Ramos (cell line): Measurements from ENCODE around the gene SLC25A23.

Experiments used
- in situ Hi-C: fragments of 300-500 bp; cut with MboI; formaldehyde crosslinking; loops from one replicate; pipeline ENCODE4 v1.14.3; 2022; ENCODE audit warnings: low sequenced_read_pairs; ENCODE audit not compliant: unreplicated experiment

SLC25A23 gene

DNA sequence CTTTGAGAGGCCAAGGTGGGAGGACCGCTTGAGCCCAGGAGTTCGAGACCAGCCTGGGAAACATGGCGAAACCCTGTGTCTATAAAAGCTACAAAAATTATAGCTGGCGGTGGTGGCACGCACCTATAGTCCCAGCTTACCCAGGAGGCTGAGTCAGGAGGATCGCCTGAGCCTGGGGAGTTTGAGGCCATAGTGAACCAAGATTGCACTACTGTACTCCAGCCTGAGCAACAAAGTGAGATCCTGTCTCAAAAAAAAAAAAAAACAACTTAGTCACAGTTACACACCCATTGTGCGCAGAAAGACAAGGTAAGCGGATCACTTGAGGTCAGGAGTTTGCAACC is 22.7 kb upstream of the SLC25A23 start:
- in situ Hi-C loops, result no loop called here

DNA sequence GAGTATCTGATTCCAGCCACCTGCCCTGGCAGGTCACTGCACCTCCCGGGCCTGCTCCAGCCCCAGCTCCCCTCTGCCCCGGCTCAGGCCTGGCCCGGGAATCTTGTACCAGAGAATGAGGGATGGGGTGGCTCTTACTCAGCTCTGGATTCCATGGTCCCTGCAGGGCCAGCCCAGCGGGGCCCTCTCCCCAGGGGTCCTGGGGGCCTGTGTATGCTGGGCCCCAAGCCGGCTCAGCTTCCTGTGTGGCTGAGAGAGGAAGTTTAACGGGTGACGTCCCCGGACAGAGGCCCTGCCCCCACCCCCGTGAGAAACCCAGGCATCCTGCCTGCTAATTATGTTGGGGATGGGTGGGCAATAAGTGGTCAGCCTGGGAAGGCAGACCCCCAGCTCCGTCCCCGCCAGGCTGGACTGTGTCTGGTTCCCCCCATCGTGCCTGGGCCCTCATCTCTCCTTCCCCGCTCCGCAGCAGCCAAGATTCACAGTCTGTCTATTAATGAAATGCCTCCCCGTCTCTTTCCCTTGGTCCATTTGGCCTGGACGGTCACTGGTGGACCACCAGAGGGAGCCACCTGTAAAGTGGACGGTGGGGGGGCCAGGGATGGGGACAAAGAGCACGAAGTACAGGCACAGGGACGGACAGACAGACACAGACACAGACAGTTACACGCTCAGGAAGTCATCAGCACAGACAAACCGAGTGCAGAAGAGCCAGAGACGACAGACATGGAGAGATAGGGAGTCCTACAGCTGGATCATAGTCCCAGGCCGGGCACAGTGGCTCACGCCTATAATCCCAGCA is 22.1 kb upstream of the SLC25A23 start, which contains the start of gene DENND1C:
Gene DENND1C (minus strand): TSS at position 247 of the 802 bp plus-strand sequence. CDS start 92 bp downstream, at position 155.
- in situ Hi-C loops, result no loop called here

GRCh38 chr19:6480848-6481415 is 21.3 kb upstream of the SLC25A23 start:
- in situ Hi-C loops, result no loop called here

- in situ Hi-C loops, result no loop called here
Measured at GRCh38 chr19:6479836-6480398, 20.3 kb upstream of the SLC25A23 start.

- in situ Hi-C loops, result no loop called here
Measured at GRCh38 chr19:6478815-6479214, 19.2 kb upstream of the SLC25A23 start.

- in situ Hi-C loops, result no loop called here
Measured at GRCh38 chr19:6476896-6477431, 17.4 kb upstream of the SLC25A23 start.

DNA sequence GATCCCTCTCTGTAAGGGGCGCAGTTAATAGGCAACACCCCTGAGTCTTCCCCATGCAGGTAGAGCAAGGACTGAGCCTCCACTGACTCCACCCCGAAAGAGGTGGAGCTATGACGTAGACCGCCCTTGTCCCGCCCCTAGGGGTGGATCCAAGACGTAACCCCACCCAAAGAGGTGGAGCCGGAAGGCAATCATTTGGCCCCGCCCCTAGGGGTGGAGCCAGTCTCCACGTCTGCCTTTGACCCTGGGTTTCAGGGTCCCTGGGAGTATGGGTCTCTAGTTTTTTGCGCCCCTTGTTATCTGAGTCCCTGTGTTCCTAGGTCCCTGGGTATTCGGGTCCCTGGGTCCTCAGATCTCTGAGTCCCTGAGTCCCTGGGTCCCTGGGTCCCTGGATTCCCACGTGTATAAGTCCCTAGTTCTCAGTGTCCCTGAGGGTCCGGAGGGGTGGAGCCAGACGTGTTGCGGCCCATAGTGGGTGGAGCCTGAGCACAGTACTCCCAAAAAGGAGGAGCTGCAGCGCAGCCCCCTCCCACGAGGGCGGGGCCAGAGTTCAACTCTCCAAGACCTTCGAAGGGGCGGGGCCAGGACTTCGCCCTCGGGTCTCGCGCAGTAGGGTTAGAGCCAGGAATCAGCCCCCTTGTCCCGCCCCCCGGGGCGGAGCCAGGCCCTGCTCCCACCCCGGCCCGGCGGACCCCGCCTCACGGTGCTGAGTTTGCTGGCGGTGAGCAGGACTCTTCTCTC is 16.7 kb upstream of the SLC25A23 start:
- in situ Hi-C loops, result no loop called here

DNA sequence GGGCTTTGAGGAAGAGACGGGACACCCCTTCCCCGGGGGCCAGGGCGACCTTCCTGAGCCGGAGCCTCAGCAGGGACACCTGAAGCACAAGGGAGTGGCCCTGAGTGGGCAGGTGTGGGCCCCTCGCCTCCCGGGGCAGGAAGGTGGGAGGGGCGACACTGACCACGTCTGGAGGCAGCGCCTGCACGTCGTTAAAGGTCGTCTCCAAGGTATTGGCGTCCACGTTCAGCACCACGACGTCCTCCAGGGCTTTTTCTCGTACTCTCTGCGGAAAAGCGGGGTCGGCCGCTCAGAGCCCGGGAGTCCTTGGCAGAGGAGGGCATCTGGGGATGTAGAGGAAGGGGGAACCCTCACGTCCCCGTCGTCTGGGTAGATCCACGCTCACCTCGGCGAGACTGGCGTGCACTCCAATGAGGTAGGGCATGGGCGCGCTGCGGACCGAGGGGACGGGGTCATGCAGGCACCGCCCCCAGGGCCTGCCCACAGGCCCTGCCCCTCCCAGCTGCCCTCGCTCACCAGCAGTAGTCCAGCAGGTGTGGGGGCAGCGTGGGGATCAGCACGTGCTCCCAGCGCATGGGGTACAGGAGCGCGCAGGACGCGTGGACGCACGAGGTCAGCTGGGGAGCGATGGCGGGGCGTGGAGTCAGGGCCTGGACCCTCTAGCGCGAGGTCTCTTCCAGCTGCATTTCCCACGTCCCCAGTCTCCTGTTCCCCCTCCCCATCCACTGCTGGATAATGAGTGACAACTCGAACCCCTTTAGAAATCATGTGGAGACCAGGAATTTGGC is 15.9 kb upstream of the SLC25A23 start:
- in situ Hi-C loops, result no loop called here

DNA sequence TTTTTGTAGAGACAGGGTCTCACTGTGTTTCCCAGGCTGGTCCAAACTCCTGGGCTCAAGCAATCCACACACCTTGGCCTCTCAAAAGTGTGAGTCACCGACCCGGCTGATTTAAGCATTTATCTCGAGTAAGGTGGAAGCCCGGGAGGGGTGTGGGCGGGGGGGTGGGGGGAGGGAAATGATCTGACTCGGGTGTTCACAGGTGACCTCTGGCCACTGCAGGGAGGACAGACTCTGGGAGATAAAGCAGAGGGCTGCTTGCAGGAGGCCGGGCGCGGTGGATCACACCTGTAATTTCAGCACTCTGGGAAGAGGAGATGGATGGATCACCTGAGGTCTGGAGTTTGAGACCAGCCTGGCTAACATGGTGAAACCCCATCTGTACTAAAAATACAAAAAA is 14.1 kb upstream of the SLC25A23 start:
- in situ Hi-C loops, result no loop called here

GRCh38 chr19:6472713-6473112 is 13.1 kb upstream of the SLC25A23 start:
- in situ Hi-C loops, result no loop called here

GRCh38 chr19:6471076-6471475 is 11.5 kb upstream of the SLC25A23 start:
- in situ Hi-C loops, result no loop called here

- in situ Hi-C loops, result no loop called here
Measured at GRCh38 chr19:6470173-6470572, 10.6 kb upstream of the SLC25A23 start.

DNA sequence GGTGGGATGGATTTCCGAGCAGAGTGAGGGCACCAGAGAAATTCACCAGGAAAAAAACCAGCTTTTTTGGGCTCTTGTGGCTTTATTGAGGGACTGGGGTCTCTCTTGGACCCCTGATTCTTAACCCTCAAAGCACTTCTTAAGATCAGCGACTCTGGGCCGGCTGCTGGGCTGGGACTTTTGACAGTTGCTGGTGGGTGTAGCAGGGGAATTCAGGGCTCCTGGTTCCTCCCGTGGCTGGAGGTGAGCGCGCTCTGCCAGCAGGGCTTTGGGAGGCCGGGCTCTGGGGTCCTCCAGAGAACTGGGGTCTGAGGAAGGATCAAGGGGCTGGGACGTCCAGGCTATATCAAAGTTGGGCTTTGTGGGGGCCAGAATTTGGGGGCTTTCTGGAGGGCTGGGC is 7.8 kb upstream of the SLC25A23 start:
- in situ Hi-C loops, result no loop called here

GRCh38 chr19:6466526-6467248 is 7.1 kb upstream of the SLC25A23 start:
- in situ Hi-C loops, result no loop called here

DNA sequence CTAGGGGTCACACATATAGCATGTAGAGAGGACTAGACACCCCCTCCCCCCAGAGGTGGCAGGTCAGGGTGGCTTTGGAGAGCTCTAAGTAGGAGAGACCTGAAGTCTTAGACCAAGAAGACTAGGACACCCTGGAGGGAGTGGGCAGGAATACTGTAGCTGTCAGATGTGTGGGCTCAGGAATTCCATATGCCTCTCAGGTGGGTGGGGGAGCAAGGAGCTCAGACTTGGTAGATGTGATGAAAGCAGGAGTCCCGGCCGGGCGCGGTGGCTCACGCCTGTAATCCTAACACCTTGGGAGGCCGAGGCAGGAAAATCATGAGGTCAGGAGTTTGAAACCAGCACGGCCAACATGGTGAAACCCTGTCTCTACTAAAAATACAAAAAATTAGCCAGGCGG is 6.1 kb upstream of the SLC25A23 start:
- in situ Hi-C loops, result no loop called here

- in situ Hi-C loops, result no loop called here
Measured at GRCh38 chr19:6465006-6465405, 5.4 kb upstream of the SLC25A23 start.

GRCh38 chr19:6464070-6464873 is 4.7 kb upstream of the SLC25A23 start, which contains the start of gene CRB3:
CRB3 (plus strand) TSS chr19:6464271; CDS start chr19:6464702, 431 bp downstream.
- in situ Hi-C loops, result no loop called here

GRCh38 chr19:6460099-6460884 is 700 bp upstream of the SLC25A23 start:
- in situ Hi-C loops, result no loop called here
